ENCODE measurements around the gene PAK5.

Gene PAK5

GRCh38 chr20:9573335-9574151 is 265.3 kb downstream of the PAK5 start:
- DNase-seq, result no peak

- DNase-seq, result no peak
Observed at GRCh38 chr20:9572670-9573069, 266.2 kb downstream of the PAK5 start.

GRCh38 chr20:9571783-9572182 is 267.1 kb downstream of the PAK5 start:
- no peak for DNase-seq

- DNase-seq, result no peak
Observed at GRCh38 chr20:9570612-9571011, 268.3 kb downstream of the PAK5 start.

GRCh38 chr20:9566977-9567376 is 271.9 kb downstream of the PAK5 start:
- no peak for DNase-seq

- DNase-seq, result no peak
Observed at GRCh38 chr20:9565910-9566550, 272.8 kb downstream of the PAK5 start.

- no peak for DNase-seq
Observed at GRCh38 chr20:9557411-9557810, 281.5 kb downstream of the PAK5 start.

GRCh38 chr20:9555781-9556180 is 283.1 kb downstream of the PAK5 start:
- DNase-seq, result no peak

GRCh38 chr20:9551808-9552550 is 286.9 kb downstream of the PAK5 start:
- DNase-seq, result no peak

- no peak for DNase-seq
Observed at GRCh38 chr20:9550871-9551270, 288.0 kb downstream of the PAK5 start.

GRCh38 chr20:9550283-9550682 is 288.6 kb downstream of the PAK5 start:
- no peak for DNase-seq

- no peak for DNase-seq
Observed at GRCh38 chr20:9543214-9543613, 295.7 kb downstream of the PAK5 start.

- no peak for DNase-seq
Observed at GRCh38 chr20:9535449-9535848, 303.4 kb downstream of the PAK5 start.

GRCh38 chr20:9534025-9534424 is 304.9 kb downstream of the PAK5 start:
- no peak for DNase-seq

GRCh38 chr20:9532069-9532838 is 306.6 kb downstream of the PAK5 start:
- DNase-seq, result no peak

GRCh38 chr20:9531581-9531980 is 307.3 kb downstream of the PAK5 start:
- DNase-seq, result no peak

GRCh38 chr20:9523636-9524035 is 315.2 kb downstream of the PAK5 start:
- DNase-seq, result no peak

- DNase-seq, result no peak
Observed at GRCh38 chr20:9520086-9520485, 318.8 kb downstream of the PAK5 start.

- no peak for DNase-seq
Observed at GRCh38 chr20:9518576-9519175, 320.2 kb downstream of the PAK5 start.

GRCh38 chr20:9517297-9518162 is 321.3 kb downstream of the PAK5 start:
- no peak for DNase-seq

- peak; percentile 43 for DNase-seq
Observed at GRCh38 chr20:9516234-9516871, 322.5 kb downstream of the PAK5 start.

Measured in right hindlimb (tissue), 1 donor.